8988T (cell line): ENCODE measurements around the gene ATP1A1.

Experiments
- DNase-seq: peaks from one replicate; pipeline ENCODE4 v3.0.0; 2011

The ATP1A1 gene

DNA sequence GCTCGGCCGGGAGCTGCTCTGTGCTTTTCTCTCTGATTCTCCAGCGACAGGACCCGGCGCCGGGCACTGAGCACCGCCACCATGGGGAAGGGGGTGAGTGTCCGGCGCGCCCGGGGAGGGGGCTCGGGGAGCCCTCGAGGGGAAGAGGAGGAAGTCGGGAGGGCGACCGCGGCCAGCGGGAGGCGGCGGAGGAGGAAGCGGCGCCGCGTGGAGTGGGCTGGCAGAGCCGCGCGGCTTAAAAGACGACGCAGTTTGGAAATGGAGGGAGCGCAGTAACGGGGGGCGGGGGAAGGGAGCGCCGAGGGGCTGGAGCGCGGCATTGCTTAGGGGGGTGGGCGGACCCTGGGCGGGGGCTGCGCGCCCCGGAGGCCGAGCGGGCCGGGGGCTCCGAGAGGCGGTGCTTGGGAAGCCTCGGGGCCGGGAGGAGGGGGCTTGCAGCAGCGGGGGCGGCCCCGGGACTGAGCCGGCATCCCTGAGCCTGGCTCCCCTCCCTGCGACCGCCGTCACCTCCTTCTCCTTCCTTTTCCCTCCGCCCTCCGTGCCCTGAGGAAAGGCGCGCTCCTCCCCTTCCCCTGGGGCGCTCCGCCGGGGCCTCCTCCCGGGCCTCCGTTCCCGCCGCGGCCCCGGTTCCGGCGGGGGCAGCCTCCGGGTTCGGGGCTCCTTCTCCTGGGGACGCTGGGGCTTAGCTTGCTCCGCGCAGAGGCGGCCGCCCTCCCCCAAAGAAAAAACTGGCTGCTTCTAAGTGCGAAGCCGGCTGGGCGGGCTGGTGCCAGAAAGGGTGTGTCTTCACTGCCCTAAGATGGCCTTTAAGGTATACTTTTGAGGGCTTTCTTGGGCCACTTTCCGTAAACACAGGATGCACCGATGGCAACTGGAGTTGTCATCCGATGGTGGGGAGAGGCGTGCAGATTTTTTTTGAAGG, 648 bp downstream of the ATP1A1 start:
- peak; percentile 17 for DNase-seq

DNA sequence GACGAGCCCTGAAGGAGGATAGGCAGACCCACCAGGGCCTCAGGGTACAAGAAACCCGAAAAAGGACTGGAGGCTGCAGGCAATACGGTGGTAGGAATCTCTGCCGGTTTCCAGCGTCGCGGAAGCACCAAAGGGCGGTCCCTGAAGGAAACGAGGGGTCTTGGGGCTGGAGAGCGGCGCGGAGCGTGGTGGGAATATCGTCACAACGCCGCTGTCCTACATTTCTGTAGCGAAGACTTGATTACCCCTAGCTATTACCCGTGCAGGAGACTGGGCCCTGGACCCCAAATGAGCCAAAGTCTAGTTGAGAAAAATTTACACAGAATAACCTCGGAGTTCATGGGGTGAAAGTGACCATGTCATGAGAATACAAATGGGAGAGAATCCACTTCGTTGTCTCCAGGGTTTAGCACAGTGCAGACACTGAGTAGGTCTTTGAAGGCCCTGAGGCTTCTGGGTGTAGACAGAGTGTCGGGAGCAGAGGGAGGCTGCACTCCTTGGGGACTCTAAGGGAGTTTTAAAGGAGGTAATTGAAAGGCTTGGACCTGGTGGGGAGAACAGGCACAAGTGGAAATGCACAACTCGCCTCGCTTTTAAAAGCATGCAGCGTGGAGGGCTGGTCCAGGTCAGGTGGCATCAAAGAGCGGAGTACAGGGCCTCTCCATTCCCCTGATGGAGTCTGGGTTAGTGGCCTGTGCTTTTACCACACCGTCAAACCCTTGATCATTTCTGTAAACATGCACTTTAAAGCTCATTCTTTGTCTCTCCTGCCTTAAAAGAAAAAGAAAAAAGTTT, 1.5 kb downstream of the ATP1A1 start:
- no peak for DNase-seq

DNA sequence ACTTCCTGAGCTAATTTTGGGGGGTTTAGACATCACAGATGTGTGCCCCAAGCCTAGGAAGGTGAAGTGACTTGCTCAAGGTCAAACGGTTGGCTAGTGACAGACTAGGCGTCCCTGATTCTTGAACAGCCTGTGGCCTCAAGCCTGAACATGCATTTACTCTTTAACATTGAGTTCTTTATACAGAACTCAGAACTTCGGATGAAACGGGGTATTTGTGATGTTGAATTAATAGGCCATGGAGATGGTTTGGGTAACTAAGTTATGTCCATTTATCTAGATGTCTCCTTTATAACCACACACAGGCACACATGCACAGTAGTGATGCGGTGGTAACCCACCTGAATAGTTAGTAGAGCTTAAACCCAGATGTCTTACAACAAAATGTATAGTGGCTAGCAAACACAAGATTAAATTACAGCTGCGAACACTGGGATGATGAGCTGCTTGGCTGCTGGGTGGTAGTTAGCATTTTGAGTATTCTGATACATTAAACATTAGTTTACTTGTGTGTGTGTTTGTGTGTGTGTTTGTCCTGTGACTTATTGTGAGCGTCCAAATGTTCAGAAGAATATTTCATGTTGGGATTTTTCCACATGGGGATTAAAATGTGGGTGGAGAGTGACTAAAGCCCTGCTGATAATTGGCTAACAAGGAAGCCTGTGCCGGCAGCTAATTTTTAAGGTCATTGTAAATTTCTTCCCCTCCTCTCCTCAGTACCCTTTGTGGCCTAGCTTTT, 2.3 kb downstream of the ATP1A1 start:
- DNase-seq: no peak

DNA sequence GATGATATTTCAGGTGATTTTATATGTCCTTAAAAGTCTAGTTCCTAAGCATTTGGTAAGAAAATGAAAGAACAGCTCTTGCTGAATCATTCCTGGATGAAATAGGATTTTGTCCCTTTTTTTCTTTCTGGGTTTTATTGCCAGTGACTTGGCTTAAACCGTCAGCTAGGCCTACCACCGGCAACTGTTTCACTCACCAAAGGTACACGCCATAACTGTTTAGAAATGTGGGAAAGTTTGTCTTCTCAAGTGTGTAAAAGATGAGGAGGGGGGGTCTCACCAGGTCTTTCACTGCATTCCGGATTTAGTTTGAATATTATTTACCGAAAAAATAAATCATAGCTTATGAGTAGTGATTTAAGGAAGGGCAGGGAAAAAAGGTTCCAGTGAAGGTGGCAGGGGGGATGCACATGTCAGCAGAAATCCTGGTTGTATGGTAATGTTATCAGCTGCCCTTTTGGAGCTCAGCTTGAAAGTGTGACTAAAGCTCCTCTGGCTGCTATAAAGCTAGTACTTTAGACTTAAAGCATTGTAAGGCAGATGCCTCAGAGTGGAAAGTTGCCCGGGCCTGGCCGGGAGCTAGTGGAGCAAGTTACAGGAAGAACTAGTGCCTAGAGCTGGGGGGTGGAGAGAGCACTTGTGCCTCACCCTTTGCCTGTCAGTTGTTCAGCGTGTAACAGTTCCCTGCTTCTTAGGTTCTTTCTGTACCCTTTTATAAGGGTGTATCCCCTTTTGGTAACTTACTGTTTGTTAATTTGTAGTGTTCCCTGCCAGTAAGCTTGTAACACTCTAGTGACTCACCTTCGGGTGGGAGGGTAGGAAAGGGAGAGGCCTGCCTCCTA, 3.1 kb downstream of the ATP1A1 start:
- no peak for DNase-seq

DNA sequence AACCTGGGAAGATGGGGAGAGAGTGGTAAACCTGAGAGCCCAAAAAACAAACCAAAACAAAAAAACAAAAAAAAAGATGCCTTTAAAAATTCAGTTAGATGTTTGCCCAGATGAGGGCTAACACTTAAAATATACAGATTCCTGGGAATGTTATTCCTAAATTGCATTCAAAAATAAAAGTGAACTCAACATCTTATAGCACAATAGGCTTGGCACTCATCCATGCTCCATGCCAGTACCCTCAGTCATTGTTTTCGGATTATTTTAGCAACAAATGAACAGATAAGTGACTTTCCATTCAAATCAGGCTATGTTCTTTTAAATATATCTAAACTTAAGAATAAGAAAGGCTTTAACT, 3.7 kb downstream of the ATP1A1 start:
- no peak for DNase-seq

DNA sequence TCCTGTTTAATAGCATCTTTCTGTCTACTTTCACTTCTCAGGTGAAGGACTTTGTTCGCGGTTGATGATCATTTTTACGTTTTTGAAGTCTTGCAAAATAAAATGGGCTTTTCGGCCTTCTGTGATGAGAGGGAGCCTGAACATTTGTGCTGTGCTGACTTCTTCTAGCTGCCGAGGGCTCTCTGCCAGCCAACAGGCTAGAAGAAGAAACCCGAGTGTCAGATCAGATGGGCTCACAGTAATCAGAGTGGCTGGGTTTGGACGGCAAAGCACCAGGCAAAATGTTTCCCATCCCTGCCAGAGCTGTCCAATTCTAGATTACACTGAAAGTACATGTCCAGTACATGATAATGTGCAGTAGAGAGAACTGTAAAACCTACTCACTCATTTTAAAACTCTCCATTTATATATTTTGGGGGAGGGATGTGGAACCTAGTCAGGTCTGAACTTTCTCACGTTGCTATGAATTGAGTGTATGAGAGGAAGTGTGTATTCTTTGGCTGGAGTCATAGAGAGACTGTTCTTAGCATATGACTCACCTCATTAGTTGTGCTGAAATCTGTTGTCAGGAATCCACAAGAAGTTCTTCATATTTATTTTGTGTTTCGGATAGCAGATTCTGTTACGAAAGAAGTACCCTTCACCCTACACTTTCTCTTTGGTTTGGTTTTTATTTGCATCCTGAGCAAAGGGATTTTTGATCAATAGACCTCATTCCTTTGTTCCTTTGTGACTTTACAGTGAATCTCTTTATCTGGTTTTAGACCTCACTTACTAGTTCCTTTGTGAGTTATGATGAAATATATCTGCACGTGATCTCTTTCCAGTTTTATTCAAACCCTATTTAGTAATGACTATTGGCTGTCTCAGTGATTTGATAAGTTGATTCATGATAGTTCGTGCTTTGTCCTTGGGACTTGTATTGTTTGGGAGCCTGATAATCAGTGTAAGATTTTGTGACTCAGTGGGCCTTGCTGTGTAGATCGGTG, 4.8 kb downstream of the ATP1A1 start:
- no peak for DNase-seq

DNA sequence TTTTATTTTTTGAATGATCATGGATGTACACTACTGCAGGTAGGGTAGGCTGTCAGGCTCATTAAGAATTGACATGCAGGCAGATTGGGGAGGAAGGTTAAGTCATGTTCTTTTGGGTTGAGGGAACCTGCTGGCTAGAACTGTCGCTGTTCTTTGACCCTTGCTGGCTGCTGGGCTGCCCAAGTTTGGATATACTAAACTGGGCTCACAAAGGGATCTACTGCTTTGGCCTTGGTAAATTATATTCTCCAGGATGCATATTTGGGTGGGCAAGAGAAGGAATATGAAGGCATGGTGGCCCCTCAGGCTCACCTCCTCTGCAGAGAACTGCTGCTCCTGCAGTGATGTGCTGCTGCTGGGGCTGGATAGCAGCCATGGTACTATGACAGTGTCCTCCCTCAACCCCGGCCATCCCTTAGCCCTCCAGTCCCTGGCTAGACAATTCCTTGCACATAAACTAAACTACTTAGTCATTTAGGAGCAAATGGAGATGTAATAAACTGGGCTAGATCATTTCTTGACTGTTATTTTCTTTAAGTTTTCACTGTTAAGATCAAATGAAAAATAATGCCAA, 6.1 kb downstream of the ATP1A1 start:
- no peak for DNase-seq

DNA sequence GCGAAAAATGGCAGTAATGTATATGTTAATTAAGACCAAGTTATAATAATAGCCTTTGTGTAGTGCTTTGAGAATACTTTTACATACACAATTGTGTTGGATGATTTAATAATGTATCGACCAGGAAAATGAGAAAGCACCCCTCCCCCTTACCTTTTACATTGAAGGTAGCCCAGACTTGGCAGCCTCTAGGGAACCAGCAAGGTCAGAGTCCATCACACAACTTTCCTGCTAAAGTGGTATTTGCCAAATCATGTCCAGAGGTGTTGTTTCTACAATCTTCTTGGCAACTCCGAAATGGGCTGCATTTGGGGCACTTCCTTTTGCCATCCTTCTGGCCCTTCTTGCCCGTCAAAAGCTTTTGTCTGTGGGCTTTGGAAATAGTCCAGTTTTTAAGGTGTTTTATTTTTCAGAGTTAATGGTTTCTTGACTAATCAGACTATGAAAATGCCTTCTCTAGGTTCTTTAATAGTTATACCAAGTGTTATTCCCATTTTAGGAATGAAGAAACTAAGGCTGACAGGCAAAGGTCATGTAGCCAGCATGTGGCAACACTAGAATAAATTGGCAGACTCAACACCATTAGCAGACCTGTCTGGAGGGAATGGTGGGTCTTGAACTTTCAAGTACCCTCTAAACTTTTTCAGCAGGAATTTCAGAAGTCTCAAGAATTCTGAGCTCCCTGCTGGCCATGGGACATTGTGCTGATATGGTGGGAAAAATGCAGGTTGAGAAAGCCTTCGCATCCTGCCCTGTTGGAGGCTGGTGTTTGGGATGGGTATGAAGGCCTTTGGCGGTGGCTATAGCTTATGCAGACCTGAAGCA, 6.8 kb downstream of the ATP1A1 start:
- no peak for DNase-seq

DNA sequence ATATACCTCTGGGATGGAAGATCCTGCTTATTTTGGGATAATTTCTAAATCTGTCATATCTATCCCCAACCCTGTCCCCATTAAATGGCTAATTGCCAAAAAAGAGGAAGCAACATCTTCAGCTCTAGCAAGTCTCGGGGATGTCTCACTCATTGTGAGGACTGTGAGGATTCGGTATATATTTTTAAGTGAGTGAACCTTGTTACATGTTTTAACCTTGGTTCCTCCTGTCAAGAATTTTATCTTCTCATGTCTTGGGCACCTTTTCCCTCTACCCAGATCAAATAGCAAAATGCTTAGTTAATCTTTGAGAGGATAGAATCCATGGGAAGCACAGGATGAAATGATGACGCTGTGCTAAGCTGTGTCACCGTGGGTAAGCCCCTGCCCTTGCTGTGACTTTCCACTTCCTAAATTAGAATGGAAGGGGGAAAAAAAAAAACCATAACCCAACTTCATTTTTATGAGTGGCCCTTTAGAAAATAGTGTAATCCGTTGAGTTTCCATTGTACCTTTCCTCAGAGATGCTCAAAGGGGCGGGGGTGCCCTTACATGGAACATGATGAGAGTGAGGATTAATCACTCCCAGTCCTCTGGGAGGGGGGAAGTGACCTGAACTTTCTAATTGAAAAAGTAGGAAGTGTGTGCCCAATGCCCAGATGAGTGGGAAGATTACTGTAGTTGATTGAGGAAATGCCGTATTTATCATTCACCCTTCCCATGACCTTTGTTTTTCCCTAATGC, 7.6 kb downstream of the ATP1A1 start:
- no peak for DNase-seq

DNA sequence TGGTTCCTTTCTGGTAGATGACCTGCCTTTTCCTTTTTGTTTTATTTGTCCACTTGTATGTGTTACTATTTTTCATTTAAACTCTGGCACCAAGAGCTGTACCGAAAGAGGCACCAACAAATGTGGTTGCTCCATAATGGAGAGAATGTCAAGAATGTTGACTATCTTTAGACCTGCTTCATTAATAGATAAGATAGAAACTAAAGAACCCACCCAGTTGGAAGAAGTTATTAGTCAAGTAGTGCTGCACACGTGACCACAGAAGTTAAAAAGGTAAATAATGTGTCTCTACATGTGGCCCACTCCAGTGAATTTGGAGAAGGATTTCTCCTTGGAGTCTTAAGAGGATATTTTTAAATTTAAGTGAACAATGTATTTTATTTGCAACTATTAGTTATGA, 9.3 kb downstream of the ATP1A1 start:
- DNase-seq: no peak

DNA sequence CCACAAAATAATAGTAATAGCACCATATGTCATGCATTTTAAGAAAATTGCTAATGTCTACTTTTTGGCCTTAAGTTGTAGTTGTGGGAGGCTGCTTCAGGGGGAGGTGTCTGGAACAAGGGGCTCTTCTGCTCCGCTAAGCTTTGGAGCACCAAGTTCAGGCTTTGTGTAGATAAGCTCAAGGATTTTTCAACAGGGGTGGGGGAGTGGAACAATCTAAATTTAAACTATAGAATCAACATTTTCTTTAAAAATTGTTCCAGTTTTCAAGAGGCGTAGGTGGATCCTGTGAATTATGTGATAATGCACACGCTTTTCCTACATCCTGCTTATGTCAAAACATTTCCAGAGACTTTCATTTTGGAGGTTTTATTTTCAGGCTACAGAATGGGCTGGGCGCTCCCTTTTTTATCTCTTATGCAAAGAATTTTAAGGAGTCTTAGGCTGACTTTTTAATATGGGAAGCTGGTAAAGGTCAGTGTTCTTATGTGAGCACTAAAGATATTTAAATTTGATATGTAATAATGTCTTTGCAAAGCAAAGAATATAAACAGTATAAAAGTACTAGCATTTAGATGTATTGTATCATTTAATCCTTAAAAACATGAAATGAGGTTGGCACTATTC, 9.9 kb downstream of the ATP1A1 start:
- DNase-seq: no peak

DNA sequence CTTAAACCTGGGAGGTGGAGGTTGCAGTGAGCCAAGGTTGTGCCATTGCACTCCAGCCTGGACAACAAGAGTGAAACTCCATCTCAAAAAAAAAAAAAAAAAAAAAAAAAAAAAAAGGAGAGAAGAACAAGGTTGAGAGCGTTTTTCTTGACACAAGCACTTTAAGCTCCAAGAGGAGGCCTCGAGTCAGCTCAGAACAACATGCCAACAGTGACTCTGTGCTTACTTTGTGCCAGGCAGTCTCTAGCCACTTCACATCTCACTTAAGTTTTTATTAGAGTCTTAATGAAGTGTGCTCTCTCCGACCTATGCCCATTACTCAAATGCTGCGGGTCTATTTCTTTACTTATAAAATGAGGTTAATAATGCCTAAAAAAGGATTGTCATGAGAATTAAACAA, 13.0 kb downstream of the ATP1A1 start:
- DNase-seq: no peak

DNA sequence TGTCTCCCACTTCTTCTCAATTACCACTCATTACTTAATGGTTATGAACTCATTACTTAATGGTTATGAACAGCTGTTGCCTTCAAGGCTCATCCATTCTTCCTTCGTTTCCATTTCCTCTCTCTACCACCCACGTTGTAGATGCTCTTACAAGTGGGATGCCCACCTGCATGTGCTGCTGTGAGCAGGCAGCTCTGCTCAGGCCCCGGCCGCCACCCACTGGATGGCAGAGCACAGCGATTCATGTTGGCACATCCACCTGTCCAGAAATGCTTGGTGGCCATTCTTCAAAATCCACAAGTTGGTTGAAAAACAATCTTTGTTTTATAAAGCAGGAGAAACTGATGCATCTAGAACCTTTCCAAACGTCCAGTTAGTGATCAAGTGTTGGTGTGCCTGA, 14.5 kb downstream of the ATP1A1 start:
- DNase-seq: no peak

DNA sequence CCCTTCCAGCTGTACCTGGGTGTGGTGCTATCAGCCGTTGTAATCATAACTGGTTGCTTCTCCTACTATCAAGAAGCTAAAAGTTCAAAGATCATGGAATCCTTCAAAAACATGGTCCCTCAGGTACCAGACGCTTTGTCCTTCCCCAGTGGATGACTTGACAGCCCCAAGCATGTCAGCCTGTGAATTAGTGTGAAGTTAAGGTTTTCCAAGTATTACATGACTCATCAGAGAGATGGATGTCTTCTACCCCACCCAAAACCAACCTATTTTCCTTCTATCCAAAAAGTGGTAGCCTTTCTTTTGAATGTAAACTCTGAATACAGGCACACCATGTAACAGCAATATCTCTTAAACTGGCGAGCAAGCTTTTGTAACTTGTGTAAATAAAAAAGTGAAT, 15.1 kb downstream of the ATP1A1 start:
- no peak for DNase-seq

DNA sequence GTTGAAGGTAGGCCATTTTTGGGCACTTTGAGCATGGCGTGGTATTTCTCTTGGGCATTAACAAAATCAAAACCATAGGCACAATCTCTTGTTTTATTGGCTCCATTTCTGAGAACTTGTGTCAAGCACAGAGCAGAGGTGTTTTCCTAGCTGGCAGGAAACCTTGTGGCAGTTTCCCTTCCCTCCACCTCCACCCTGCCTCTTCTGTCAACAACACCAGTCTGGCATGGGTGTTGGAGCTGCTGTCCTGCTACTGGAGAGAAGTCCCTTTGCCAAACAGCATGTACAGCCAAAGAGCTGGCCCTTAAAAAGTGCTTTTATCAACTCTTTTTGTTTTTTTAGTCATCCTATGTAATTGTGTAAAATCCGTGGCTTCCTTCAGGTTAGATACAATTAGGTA, 16.0 kb downstream of the ATP1A1 start:
- DNase-seq: no peak

DNA sequence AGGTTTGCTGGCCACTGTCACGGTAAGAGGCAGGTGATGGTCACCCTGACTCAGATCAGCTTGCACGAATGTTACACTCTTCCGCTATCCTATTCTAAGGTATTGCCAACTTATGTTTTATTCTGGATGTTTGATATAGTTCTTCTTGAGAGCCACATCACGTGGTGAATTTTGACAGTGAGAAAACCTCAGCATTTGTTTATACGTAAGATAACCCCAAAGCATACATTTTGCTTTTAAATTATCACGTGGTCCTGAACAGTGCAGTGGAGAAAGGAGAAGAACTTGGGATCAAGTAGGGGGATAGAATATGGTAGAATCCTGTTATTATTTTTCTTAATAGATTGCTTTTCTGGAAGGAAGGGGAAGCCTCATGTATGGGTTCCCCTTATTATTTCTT, 16.6 kb downstream of the ATP1A1 start:
- DNase-seq: no peak

DNA sequence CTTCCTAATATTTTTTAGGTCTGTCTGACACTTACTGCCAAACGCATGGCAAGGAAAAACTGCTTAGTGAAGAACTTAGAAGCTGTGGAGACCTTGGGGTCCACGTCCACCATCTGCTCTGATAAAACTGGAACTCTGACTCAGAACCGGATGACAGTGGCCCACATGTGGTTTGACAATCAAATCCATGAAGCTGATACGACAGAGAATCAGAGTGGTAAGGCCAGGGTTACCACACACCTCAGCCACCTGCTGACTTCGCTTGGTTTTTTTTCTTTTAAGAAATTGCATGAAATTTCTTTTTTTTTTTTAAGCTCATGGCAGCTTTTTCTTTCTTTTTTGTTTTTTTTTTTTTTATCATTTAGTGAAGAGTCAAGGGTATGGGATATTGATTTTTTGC, 17.2 kb downstream of the ATP1A1 start:
- no peak for DNase-seq

DNA sequence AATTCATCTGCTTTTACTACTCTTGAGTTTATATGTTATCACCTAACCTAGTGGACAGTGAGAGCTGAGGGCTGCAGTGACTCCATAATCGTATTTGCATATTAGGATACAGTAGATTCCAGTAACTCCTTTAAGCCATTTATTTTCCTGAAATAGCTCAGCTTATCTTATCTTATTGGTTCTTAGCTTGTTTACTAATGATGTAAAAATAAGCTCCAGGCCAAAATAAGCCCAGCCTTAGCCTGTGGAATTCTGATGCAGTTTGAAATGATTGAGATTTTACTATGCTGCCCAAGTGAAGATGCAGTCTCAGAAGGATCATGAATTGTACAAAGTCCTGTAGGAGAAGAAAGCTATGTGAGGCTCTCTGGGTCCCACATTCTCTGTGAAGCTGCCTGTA, 18.1 kb downstream of the ATP1A1 start:
- DNase-seq: no peak
